CD4-positive, alpha-beta T cell treated with Interleukin-4 for 4 hours (primary cell): Measurements from ENCODE around the gene ARID3C.
"Not testable (repeated sequence)": the region's sequence is repeated elsewhere in the genome, so short reads cannot be mapped to it uniquely, and the experiment has no call there.

Source experiments
- DNase-seq: peaks from one replicate; pipeline ENCODE4 v3.0.0-alpha.2; 2020

Gene ARID3C

DNA sequence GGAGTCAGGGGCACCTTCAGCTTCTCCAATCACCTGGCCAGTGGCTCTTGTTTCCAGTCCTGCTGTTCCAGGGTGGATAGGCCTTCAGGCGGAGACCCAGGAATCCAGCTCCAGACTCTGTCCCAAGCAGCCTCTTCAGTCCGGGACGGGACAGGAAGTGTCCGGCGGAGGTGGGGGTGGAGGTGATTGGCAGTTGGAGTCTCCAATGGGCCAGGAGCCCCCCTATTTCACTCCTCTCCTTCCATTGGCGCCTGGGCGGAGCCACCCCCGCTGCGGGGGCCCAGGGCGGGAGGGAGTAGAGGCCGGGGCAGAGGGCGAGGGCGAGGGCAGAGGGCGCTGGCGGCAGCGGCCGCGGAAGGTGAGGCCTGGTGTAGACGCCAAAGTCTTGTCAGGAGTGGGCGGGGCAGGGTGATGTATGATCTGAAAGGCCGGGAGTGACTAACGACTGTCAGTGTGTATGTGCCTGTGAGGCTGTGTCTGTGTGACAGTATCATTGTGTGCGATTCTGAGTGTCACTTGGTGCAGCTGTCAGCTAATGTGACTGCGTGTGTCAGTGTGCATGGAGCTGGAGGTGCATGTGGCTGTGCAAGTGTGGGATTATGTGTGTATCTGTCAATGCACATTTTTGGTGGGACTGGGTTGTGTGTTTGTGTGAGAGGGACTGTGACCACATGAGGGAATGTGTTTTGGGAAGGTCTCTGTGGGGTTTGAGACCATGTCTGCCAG, 23.2 kb upstream of the ARID3C start, which contains the start of gene IL11RA:
Gene IL11RA (plus strand): TSS at position 310 of the 726 bp plus-strand sequence. CDS start 3,033 bp downstream, outside the sequence.
- peak; percentile 71 for DNase-seq

DNA sequence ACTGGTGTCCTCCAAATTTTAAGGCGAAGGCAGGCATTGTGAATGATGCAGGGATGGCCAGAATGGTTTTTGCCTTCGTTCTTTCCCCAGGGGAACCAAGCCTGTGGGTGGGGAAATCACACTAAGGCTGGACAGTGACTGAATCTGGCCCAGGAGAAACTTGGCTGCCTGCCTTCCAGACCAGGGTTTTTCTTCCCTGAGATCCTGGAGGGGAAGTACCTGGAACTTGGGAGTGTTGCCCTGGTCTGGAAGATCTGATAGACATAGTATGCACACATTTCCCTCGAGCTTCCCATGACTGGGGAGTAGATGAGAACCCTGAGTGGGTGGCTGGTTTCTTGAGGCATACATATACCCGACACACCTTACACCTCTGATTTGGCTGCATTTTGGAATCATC, 22.5 kb upstream of the ARID3C start:
- DNase-seq, result no peak

- DNase-seq, result no peak
Measured at GRCh38 chr9:34650816-34651215, 21.9 kb upstream of the ARID3C start.

GRCh38 chr9:34648673-34649072, 19.8 kb upstream of the ARID3C start:
- no peak for DNase-seq

- DNase-seq, result peak; percentile 19
Measured at GRCh38 chr9:34647651-34648050, 18.8 kb upstream of the ARID3C start.

DNA sequence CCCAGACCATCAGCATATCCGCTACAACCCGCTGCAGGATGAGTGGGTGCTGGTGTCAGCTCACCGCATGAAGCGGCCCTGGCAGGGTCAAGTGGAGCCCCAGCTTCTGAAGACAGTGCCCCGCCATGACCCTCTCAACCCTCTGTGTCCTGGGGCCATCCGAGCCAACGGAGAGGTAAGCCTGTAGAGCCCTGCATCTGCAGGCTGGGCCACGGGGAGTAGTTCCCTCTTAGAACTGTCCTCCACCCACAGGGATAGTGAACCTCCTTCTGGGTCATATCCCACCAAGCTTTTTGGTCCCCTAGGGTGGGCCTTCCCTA, 18.2 kb upstream of the ARID3C start:
- no peak for DNase-seq

DNA sequence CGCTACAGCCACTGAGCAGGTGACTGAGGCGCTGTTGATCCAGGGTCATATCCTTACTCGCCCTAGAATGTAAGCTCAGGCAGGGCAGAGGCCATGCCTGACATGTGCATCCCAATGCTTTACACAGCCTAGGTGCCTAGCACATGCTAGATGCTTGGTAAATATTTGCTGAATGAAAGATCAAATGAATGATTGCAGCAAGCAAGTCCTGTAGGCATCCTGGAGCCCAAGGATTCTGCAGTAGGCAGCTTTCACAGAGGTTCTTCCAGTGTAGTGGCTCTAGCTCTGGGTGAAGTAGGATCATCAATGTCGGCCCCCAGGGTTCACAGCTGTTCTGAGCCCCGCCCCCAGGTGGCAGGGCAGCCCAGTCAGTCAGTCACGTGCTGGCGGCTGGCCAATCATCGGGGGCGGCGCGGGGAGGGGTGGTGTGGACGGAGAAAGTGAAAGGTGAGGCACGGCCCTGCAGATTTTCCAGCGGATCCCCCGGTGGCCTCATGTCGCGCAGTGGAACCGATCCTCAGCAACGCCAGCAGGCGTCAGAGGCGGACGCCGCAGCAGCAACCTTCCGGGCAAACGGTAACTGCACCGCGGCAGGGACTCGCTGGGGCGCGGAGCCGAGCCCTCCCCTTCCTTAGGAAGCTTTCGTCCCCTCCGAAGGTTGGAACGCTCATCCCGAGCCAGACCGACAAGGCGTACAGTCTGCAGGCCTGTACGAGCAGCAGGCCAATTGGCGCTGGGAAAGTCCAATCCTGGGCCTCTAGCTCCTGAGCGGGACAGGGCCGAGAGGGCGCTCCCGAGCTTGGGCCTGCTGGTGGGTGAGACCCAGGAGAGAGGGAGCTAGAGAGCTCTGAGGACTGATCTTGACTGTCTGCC, 17.6 kb upstream of the ARID3C start, which contains the start of gene GALT:
Gene GALT (plus strand): TSS at position 465 of the 873 bp plus-strand sequence. CDS start 30 bp downstream, at position 495.
- peak; percentile 96 for DNase-seq

DNA sequence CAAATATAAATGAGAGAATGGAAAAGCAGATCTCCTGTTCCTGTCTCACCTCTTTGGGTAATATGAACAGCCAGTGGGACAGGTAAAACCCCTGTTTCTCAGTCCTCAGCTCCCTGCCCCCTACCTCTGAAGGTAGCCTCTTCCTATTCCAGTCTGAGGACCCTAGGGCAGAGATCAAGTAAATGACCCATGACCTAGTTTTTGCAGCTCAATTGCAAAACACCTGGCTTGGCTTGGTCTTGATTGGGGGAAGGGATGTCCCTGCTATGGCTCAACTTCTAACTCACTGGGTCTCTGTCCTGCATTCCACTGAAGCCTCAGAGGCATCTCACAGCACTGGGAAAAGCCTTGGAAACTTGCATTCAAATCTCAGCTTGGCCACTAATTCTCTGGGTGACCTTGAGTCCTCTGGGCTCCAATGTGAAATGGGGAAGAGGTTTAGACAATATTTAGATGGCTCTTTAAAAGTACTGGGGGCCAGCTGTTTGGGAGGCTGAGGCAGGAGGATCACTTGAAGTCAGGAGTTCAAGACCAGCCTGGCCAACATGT, 16.0 kb upstream of the ARID3C start:
- DNase-seq, result no peak

DNA sequence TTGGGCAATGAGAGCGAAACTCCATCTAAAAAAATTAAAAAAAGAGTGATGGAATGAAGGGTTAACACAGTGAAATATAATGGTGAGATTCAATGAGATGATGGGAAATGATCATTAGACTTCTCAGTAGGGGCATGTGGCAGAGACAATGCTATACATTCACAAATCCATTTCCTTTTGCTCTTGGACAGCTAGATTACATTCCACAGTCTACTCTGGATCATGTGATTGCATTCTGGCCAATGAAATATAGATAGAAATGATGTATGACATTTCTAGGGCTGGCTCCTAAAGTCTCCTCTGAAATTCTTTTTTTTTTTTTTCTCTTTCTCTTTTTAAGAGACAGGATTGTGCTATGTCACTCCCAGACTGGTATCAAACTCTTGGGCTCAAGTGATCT, 13.8 kb upstream of the ARID3C start:
- DNase-seq, result no peak

- DNase-seq, result not testable (repeated sequence)
Measured at GRCh38 chr9:34639322-34639721, 10.5 kb upstream of the ARID3C start.

DNA sequence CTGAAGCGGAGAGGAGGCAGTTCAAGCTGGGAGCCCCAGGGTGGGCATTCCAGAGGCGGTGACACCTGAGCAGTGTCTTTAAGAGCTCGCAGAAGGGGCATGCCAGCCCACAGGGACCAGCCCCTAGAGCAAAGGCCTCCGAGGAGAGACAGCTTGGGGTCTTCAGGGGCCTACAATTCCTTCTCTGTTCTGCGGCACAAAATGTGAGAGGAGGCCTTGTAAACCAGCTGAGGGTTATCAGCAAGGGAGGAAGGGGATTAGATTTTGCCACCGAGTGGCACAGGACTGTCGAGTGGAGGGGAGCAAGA, 9.2 kb upstream of the ARID3C start:
- DNase-seq, result no peak

GRCh38 chr9:34637356-34638137, 8.7 kb upstream of the ARID3C start, which contains the start of gene SIGMAR1:
TSS of gene SIGMAR1 (minus strand) at chr9:34637787. CDS start at chr9:34637697, 90 bp downstream.
- DNase-seq, result peak; percentile 94

GRCh38 chr9:34636791-34637355, 8.0 kb upstream of the ARID3C start:
- no peak for DNase-seq

- DNase-seq, result no peak
Measured at GRCh38 chr9:34635556-34635955, 6.7 kb upstream of the ARID3C start.

DNA sequence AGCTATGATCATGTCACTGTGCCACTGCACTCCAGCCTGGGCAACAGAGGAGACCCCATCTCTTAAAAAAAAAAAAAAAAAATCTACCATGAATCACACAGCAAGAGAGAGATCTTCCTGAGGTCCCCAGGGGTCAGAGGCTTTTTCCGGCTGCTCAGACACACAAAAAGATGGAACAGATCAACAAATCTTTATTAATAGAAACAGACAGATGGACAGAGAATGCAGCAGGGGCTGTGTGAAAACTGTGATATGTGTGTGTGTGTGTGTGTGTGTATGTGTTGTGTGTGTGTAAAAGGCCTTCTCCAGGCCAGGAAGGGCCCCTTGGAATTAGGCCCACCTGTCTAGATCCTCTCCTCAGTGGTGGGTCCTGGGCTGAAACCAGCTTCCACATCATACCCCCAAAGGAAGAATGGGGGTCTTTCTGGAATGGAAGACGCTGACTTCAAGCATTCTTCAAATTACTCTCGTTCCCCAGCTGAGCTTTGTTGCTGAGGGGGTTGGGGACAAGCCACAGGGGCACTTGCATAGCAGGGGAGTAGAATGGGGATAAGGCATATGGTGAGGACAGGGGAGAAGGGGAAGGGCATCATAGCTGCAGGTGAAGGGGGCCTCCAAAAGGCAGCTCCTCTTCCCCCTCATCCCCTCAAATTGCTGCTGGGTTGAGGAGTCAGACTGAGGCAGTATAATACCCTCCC, 5.8 kb upstream of the ARID3C start:
- no peak for DNase-seq

- DNase-seq, result peak; percentile 77
Measured at GRCh38 chr9:34633851-34634550, 5.1 kb upstream of the ARID3C start.

- no peak for DNase-seq
Measured at GRCh38 chr9:34633166-34633565, 4.3 kb upstream of the ARID3C start.

DNA sequence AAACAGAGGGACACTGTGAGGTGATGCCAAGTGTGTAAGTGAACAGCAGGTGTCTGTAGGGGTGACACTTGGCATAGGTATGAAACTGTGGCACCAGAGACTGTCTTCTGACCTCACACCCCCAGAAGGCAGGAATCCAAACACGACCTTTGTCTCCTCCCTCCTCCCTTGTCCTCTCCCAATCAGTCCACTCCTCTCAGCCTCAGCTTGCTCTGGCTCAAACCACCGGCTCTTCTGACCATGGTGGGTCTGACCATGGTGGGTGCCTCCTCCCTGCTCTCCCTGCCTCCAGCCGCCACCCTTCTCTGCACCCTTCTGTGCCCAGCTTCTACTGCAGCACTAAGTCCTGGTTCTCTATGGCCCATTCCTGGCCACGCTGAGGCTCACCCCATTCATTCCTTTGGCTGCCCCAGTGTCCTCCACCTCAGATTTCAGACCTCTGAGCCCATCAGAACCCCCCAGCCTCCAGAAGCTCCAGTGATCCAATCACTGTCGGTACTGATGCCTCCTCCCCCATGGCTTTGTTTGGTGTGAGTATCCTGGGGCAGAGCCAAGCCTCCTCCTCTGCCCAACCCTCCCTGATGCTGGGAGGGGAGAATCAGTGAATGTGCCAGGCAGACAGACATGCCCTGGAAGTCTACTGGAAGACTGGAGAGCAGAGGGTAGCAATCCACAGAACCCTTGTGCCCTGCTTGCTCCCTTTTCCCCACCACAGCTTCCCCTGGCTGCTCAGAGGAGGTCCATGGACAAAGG, 1.7 kb upstream of the ARID3C start:
- no peak for DNase-seq

GRCh38 chr9:34629491-34629808, 584 bp upstream of the ARID3C start:
- no peak for DNase-seq

GRCh38 chr9:34627716-34628655, 880 bp downstream of the ARID3C start:
- DNase-seq, result no peak
